Measurements from ENCODE around the gene SMIM21. TPM values are rescaled to one million over a fixed set of nuclear protein-coding genes. Genes with fewer than 3 reads are reported as not detected.

Gene SMIM21
- total and polyA plus RNA-seq, 2 experiments from 2014 or later: not detected

GRCh38 chr18:75376004-75376403 is 51.5 kb downstream of the SMIM21 start:
- Histone ChIP-seq H3K79me2 (ENCODE audit: insufficient read depth) (no peaks in the 10 kb centered on the region), H3K27ac (no peak overlapping the region), H3K9me2 (ENCODE audit: insufficient read depth) (no peaks in the 10 kb centered on the region), H3F3A (ENCODE audit: insufficient read depth) (no peaks in the 10 kb centered on the region), H3K4me1 (ENCODE audit: insufficient read depth) (no peaks in the 10 kb centered on the region), H2AFZ (no peak overlapping the region), H3K9me3 (ENCODE audit: low read depth) (no peaks in the 10 kb centered on the region), H3K4me2 (ENCODE audit: unreplicated experiment) (no peak overlapping the region), H3K4me3 (no peak overlapping the region), H3K27me3 (replicated peaks; ENCODE audit: insufficient read depth) (peaks cover 10% of the 10 kb centered on the region; the same call in 1 of the 2 replicates), H4K20me1 (ENCODE audit: insufficient read depth) (no peaks in the 10 kb centered on the region), H3K9ac (no peak overlapping the region), H3K36me3 (ENCODE audit: low read depth) (no peaks in the 10 kb centered on the region)
- no peak for DNase-seq
- in situ Hi-C loops (cut with MboI): no loop called here
- 68 to 73% methylated on average over 3 of the region's 3 CpGs for WGBS, 2 experiments (ENCODE audit: low coverage in 1 of 2, low lambda C conversion rate in 2 of 2, missing lambda C conversion rate in 2 of 2)
- no peak for TF ChIP-seq EZH2 (IDR thresholded peaks at IDR 0.05; ENCODE audit: insufficient read depth, poor library complexity, severe bottlenecking)
- TF ChIP-seq EZH2phosphoT487 (IDR thresholded peaks at IDR 0.05; ENCODE audit: insufficient read depth, low read depth): no peak

DNA sequence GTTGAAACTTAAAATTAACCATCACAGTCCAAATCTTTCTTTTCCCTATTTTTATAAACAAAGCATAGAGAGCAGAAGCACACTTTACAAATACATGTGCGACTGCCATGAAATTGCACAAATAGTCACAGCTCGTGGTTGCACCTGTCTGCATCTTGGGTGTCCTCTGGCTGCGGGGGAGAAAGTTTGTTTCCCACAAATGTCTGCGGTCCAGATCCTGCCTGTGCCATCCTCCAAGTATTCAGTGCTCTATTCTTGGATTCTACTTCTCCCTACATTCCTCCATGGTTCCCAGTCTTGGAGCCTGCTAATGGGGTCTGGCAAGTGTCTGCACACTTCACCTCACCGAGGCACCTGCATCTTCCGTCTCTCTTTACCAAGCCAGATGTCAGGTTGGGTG is 52.2 kb downstream of the SMIM21 start:
- H3K36me3 ChIP-seq (ENCODE audit: low read depth): no peaks in the 10 kb centered on the region
- H3K27ac ChIP-seq: no peak overlapping the region
- peaks cover 9% of the 10 kb centered on the region; the same call in 1 of the 2 replicates for H3K27me3 ChIP-seq (replicated peaks; ENCODE audit: insufficient read depth)
- 52% methylated on average over 6 of the region's 6 CpGs for WGBS, 2 experiments (ENCODE audit: low coverage in 1 of 2, low lambda C conversion rate in 2 of 2, missing lambda C conversion rate in 2 of 2)
- H3F3A ChIP-seq (ENCODE audit: insufficient read depth): no peaks in the 10 kb centered on the region
- H2AFZ ChIP-seq: no peak overlapping the region
- H3K79me2 ChIP-seq (ENCODE audit: insufficient read depth): no peaks in the 10 kb centered on the region
- no peak for TF ChIP-seq EZH2 (IDR thresholded peaks at IDR 0.05; ENCODE audit: insufficient read depth, poor library complexity, severe bottlenecking)
- no peak overlapping the region for H3K9ac ChIP-seq
- no peaks in the 10 kb centered on the region for H4K20me1 ChIP-seq (ENCODE audit: insufficient read depth)
- no peaks in the 10 kb centered on the region for H3K9me2 ChIP-seq (ENCODE audit: insufficient read depth)
- no peak overlapping the region for H3K4me2 ChIP-seq (ENCODE audit: unreplicated experiment)
- no peak for DNase-seq
- no peak overlapping the region for H3K4me3 ChIP-seq
- H3K9me3 ChIP-seq (ENCODE audit: low read depth): no peaks in the 10 kb centered on the region
- H3K4me1 ChIP-seq (ENCODE audit: insufficient read depth): no peaks in the 10 kb centered on the region
- in situ Hi-C loops (cut with MboI): no loop called here

- no peaks in the 10 kb centered on the region for H3K79me2 ChIP-seq (ENCODE audit: insufficient read depth)
- no peaks in the 10 kb centered on the region for H3K9me2 ChIP-seq (ENCODE audit: insufficient read depth)
- WGBS, 2 experiments (ENCODE audit: low coverage in 1 of 2, low lambda C conversion rate in 2 of 2, missing lambda C conversion rate in 2 of 2): 69 to 73% methylated on average over 6 of the region's 6 CpGs
- in situ Hi-C loops (cut with MboI): no loop called here
- no peak overlapping the region for H3K4me3 ChIP-seq
- TF ChIP-seq EZH2 (IDR thresholded peaks at IDR 0.05; ENCODE audit: insufficient read depth, poor library complexity, severe bottlenecking): no peak
- TF ChIP-seq EZH2phosphoT487 (IDR thresholded peaks at IDR 0.05; ENCODE audit: insufficient read depth, low read depth): no peak
- no peaks in the 10 kb centered on the region for H3F3A ChIP-seq (ENCODE audit: insufficient read depth)
- no peaks in the 10 kb centered on the region for H3K36me3 ChIP-seq (ENCODE audit: low read depth)
- H3K4me1 ChIP-seq (ENCODE audit: insufficient read depth): no peaks in the 10 kb centered on the region
- no peak for DNase-seq
- H3K4me2 ChIP-seq (ENCODE audit: unreplicated experiment): no peak overlapping the region
- H4K20me1 ChIP-seq (ENCODE audit: insufficient read depth): no peaks in the 10 kb centered on the region
- no peak overlapping the region for H3K27ac ChIP-seq
- no peaks in the 10 kb centered on the region for H3K9me3 ChIP-seq (ENCODE audit: low read depth)
- no peak overlapping the region for H3K9ac ChIP-seq
- no peak overlapping the region for H2AFZ ChIP-seq
- H3K27me3 ChIP-seq (replicated peaks; ENCODE audit: insufficient read depth): peaks cover 6% of the 10 kb centered on the region; the same call in 1 of the 2 replicates
Observed at GRCh38 chr18:75374466-75374865, 53.0 kb downstream of the SMIM21 start.

DNA sequence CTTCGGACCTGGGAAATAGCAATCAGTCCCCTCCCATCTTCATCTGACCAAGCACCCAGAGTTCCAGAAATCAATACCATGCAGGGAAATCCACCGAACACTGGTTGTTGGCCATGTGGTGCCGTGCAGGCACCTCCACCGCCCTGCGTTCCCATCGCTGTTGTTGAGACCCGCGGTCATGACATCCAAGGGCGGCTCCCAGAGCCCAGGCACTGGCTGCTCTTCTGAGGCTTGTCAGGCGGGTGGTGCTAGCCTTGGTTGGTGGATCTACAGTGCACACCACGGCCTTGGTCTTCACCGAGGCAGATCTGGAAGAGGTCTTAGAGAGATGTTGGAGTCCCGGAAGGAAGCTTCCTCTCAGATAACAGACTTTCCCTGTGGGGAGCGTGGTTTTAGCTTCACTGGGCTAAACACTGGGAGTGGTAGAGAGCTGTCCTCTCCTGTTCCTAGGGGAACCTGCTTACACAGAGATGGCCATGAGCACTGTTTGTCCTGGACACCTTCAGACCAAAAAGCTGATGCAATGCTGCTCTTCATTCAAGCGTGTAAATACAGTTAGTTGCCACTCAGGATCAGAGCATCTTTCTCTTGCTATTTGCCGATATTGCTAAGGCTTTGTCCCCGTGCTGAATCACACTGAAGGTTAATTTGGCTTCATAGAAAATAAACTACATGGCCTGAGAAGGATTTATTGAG is 58.3 kb downstream of the SMIM21 start:
- in situ Hi-C loops (cut with MboI): no loop called here
- H3K79me2 ChIP-seq (ENCODE audit: insufficient read depth): no peaks in the 10 kb centered on the region
- no peak for TF ChIP-seq EZH2phosphoT487 (IDR thresholded peaks at IDR 0.05; ENCODE audit: insufficient read depth, low read depth)
- TF ChIP-seq EZH2 (IDR thresholded peaks at IDR 0.05; ENCODE audit: insufficient read depth, poor library complexity, severe bottlenecking): no peak

More for the DNA sequence above, 58.3 kb downstream of the SMIM21 start:
- Histone ChIP-seq H4K20me1 (ENCODE audit: insufficient read depth) (no peaks in the 10 kb centered on the region), H3K27me3 (replicated peaks; ENCODE audit: insufficient read depth) (no peaks in the 10 kb centered on the region), H3K9me2 (ENCODE audit: insufficient read depth) (no peaks in the 10 kb centered on the region), H3K36me3 (ENCODE audit: low read depth) (no peaks in the 10 kb centered on the region), H3K4me3 (no peak overlapping the region), H2AFZ (no peak overlapping the region), H3K27ac (no peak overlapping the region), H3K9me3 (ENCODE audit: low read depth) (no peaks in the 10 kb centered on the region), H3K4me2 (ENCODE audit: unreplicated experiment) (no peak overlapping the region), H3F3A (ENCODE audit: insufficient read depth) (no peaks in the 10 kb centered on the region), H3K4me1 (ENCODE audit: insufficient read depth) (no peaks in the 10 kb centered on the region), H3K9ac (no peak overlapping the region)
- WGBS, 2 experiments (ENCODE audit: low coverage in 1 of 2, low lambda C conversion rate in 2 of 2, missing lambda C conversion rate in 2 of 2): 69 to 70% methylated on average over 17 of the region's 17 CpGs
- DNase-seq: no peak

All from GM23248 (cell line).